ENCODE data around the gene GFM2.

- TF ChIP-seq, protein P1, sequence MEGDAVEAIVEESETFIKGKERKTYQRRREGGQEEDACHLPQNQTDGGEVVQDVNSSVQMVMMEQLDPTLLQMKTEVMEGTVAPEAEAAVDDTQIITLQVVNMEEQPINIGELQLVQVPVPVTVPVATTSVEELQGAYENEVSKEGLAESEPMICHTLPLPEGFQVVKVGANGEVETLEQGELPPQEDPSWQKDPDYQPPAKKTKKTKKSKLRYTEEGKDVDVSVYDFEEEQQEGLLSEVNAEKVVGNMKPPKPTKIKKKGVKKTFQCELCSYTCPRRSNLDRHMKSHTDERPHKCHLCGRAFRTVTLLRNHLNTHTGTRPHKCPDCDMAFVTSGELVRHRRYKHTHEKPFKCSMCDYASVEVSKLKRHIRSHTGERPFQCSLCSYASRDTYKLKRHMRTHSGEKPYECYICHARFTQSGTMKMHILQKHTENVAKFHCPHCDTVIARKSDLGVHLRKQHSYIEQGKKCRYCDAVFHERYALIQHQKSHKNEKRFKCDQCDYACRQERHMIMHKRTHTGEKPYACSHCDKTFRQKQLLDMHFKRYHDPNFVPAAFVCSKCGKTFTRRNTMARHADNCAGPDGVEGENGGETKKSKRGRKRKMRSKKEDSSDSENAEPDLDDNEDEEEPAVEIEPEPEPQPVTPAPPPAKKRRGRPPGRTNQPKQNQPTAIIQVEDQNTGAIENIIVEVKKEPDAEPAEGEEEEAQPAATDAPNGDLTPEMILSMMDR (IDR thresholded peaks at IDR 0.05; ENCODE audit: low read depth, low read length): no peak
- TF ChIP-seq EZH2phosphoT487 (IDR thresholded peaks at IDR 0.05; ENCODE audit: low read depth): no peak
These were observed 94.6 kb downstream of the GFM2 start for GRCh38 chr5:74672215-74672877.

Data from OCI-LY3 (cell line).